ENCODE measurements around the gene CAMSAP1.

DNA sequence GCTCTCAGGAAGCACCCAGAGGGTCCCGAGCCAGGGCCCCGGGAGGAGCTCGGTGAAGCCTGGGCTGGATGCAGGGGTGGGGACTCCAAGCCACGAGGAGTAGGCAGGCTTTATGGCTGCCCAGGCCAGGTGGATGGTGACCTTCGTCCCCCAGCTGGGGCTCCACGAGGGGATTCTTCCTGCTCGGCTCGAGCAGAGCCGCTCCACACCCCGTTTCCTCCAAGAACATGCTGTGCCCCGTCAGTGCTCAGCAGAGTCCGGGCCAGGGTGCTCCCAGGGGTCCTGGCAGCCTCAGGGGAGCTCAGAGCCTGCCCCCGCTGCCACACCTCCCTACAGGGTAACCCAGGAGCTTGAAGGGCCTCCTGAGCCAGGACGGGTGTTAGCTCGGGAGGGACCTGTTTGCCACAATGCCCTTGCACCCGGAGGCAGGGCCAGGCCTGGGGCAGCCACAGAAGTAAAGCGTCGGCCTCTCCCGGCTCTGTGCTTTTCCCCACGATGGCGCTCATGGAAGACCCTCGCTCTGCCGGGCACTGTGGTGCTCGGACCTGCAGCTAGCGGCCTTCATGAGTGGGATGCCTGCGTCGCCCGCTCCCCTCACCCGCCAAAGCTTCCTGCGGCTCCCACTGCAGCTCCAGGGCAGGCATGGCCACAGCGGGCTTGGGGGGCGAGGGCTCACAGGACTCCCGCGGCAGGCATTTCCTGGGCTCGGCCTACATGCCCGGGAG, 118.6 kb downstream of the CAMSAP1 start:
- TF ChIP-seq CTCF (IDR thresholded peaks at IDR 0.05) (no peak), POLR2A (IDR thresholded peaks at IDR 0.05) (no peak)

Data from esophagus squamous epithelium (tissue), 4 donors.